ENCODE results near the gene IGDCC3. TPM values are rescaled to one million over a fixed set of nuclear protein-coding genes. Genes with fewer than 3 reads are reported as not detected.
A peak's percentile ranks its signal among the peaks of the same experiment; 100 is the strongest.

Gene IGDCC3
- total and polyA plus RNA-seq, 10 of the 15 experiments (the other 5 are each of a cell fraction or from before 2014, with no cell fraction given) = 0.10 to 0.20 (median 0.15) TPM; not detected in 7

GRCh38 chr15:65336493-65337435, 41.0 kb downstream of the IGDCC3 start:
- Histone ChIP-seq H3K27ac (ENCODE audit: control insufficient read depth, insufficient read depth) (no peak overlapping the region), H3K9ac (ENCODE audit: control insufficient read depth, insufficient read depth, low read length) (no peak overlapping the region), H3K4me3 (no peak overlapping the region), H3K4me1 (ENCODE audit: control insufficient read depth, insufficient read depth, low read length) (peaks cover 6% of the 10 kb centered on the region), H4K20me1 (ENCODE audit: control insufficient read depth, insufficient read depth) (no peaks in the 10 kb centered on the region), H3K79me2 (ENCODE audit: control insufficient read depth, insufficient read depth, low read length) (no peaks in the 10 kb centered on the region), H3K9me3 (replicated peaks; ENCODE audit: control insufficient read depth, insufficient read depth, low read length) (no peaks in the 10 kb centered on the region), H3K36me3 (ENCODE audit: control insufficient read depth in 2 of 2, insufficient read depth in 2 of 2, low read length in 1 of 2) (no peaks in the 10 kb centered on the region), H2AFZ (ENCODE audit: control insufficient read depth, low read depth, low read length) (no peak overlapping the region), H3K4me2 (ENCODE audit: control insufficient read depth, insufficient read depth) (no peak overlapping the region), H3K27me3 (replicated peaks in 1 of 2; ENCODE audit: control insufficient read depth in 2 of 2, insufficient read depth in 2 of 2, low read length in 1 of 2) (no peaks in the 10 kb centered on the region; a peak in 1 of 4 replicates)
- SMC1A ChIA-PET (ENCODE audit: uncharacterized antibody, unreplicated experiment) = interaction anchor here (1.1 to 1.3 kb wide), 2 partner anchors 16 to 49 kb away, joined by 3 to 4 read pairs; no protein-coding TSS in a partner anchor
- CTCF ChIA-PET = interaction anchor here (0.6 to 1.2 kb wide), 3 partner anchors 13 to 49 kb away, joined by 3 to 7 read pairs (median 3); no protein-coding TSS in a partner anchor
- peak; percentile 8; the same call in 1 of the 2 replicates for TF ChIP-seq RAD21 (IDR thresholded peaks at IDR 0.05; ENCODE audit: insufficient read depth, low read depth, low read length)
- no peak for TF ChIP-seq CUX1 (IDR thresholded peaks at IDR 0.05; ENCODE audit: insufficient replicate concordance, low read depth, low read length)
- TF ChIP-seq HDAC2 (IDR thresholded peaks at IDR 0.05) = no peak
- no peak for TF ChIP-seq HDAC6 (IDR thresholded peaks at IDR 0.05; ENCODE audit: unreplicated experiment)
- TF ChIP-seq, protein P1, sequence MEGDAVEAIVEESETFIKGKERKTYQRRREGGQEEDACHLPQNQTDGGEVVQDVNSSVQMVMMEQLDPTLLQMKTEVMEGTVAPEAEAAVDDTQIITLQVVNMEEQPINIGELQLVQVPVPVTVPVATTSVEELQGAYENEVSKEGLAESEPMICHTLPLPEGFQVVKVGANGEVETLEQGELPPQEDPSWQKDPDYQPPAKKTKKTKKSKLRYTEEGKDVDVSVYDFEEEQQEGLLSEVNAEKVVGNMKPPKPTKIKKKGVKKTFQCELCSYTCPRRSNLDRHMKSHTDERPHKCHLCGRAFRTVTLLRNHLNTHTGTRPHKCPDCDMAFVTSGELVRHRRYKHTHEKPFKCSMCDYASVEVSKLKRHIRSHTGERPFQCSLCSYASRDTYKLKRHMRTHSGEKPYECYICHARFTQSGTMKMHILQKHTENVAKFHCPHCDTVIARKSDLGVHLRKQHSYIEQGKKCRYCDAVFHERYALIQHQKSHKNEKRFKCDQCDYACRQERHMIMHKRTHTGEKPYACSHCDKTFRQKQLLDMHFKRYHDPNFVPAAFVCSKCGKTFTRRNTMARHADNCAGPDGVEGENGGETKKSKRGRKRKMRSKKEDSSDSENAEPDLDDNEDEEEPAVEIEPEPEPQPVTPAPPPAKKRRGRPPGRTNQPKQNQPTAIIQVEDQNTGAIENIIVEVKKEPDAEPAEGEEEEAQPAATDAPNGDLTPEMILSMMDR (IDR thresholded peaks at IDR 0.05 in 2 of 3, conservative IDR thresholded peaks at IDR 0.05 in 1 of 3; ENCODE audit: control insufficient read depth in 2 of 3, extremely low read depth in 1 of 3, insufficient read depth in 1 of 3, low read depth in 3 of 3, low read length in 3 of 3) = peak in 1 of 3 experiments; percentile 9; a peak in 1 of 6 replicates
- TF ChIP-seq POU2F2 (IDR thresholded peaks at IDR 0.05; ENCODE audit: borderline replicate concordance, low read depth, low read length) = peak; percentile 56; the same call in 1 of the 3 replicates
- TF ChIP-seq MEF2B (IDR thresholded peaks at IDR 0.05; ENCODE audit: partially characterized antibody, poor library complexity, severe bottlenecking) = peak; percentile 33
- FAIRE-seq (no peak), ATAC-seq (peak; percentile 73), DNase-seq (ENCODE audit: low read depth, low spot score) (no peak)
- in situ Hi-C loops (cut with MboI) (no loop called here), intact Hi-C loops (cut with micrococcal nuclease; ENCODE audit: unreplicated experiment) (no loop called here)
- no TSS peak for BruUV-seq (replicated peaks)
- POLR2A ChIA-PET = interaction anchor here (0.6 kb wide), 1 partner anchor 11 kb away, joined by 3 read pairs; no protein-coding TSS in a partner anchor
- RAD21 ChIA-PET (ENCODE audit: unreplicated experiment) = no interaction called here
- WGBS (ENCODE audit: insufficient coverage, insufficient replicate concordance, low lambda C conversion rate, missing lambda C conversion rate) = 1% methylated on average over 21 of the region's 21 CpGs
